Loucy (cell line): ENCODE results near the gene DNAH14.

Experiments
- EZH2phosphoT487 ChIP-seq: fragments of 200-600 bp; IDR thresholded peaks from 2 replicates; pipeline ENCODE4 v1.6.1; 2018; ENCODE audit warnings: antibody characterized with exemption, mild to moderate bottlenecking, moderate library complexity, borderline replicate concordance
- TF ChIP-seq, protein P1 (sequence below): fragments of 200-600 bp; sonication (generic); conservative IDR thresholded peaks from 2 replicates; pipeline ENCODE4 v1.5.1; 2014; ENCODE audit warnings: mild to moderate bottlenecking, antibody characterized with exemption, low read length

DNA sequence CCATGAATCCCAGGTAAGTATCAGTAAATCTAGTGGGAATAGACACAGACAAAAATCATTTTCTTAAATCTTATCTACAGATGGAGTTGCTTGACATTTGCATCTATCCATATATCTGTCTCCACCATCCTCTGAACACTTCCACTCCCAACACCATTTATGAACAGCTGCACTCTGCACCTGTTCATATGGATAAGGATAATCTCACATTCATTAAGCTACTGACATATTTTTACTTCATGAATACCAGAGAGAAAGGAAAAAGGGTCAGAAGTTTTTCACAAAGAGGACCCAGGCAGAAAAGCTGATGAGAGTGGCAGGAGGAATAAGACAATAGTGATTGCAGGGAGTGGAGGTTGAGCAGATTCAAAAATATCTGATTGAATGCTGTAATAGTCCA, 222.6 kb downstream of the DNAH14 start:
- TF ChIP-seq, protein P1, sequence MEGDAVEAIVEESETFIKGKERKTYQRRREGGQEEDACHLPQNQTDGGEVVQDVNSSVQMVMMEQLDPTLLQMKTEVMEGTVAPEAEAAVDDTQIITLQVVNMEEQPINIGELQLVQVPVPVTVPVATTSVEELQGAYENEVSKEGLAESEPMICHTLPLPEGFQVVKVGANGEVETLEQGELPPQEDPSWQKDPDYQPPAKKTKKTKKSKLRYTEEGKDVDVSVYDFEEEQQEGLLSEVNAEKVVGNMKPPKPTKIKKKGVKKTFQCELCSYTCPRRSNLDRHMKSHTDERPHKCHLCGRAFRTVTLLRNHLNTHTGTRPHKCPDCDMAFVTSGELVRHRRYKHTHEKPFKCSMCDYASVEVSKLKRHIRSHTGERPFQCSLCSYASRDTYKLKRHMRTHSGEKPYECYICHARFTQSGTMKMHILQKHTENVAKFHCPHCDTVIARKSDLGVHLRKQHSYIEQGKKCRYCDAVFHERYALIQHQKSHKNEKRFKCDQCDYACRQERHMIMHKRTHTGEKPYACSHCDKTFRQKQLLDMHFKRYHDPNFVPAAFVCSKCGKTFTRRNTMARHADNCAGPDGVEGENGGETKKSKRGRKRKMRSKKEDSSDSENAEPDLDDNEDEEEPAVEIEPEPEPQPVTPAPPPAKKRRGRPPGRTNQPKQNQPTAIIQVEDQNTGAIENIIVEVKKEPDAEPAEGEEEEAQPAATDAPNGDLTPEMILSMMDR, result no peak
- no peak for TF ChIP-seq EZH2phosphoT487
